Measurements from ENCODE around the gene STX12.
"Not testable (repeated sequence)": the region's sequence is repeated elsewhere in the genome, so short reads cannot be mapped to it uniquely, and the experiment has no call there.

STX12 gene

DNA sequence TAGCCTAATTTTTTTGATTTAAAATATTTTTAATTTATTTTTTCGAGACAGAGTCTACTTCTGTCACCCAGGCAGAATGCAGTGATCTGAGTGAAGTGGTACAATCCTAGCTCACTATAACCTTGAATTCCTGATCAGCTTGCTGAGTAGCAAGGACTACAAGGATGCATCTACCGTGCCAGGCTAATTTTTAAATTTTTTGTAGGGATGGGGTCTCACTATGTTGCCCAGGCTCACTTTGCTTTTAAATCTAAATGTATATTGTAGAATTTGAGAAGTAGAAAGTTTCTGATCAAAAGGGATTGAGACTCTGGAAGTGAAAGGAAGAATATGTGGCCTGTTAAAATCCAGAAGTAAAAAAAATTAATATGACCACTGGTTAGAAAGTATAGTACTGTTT lies 1.6 kb downstream of the STX12 start:
- no peak for DNase-seq

DNA sequence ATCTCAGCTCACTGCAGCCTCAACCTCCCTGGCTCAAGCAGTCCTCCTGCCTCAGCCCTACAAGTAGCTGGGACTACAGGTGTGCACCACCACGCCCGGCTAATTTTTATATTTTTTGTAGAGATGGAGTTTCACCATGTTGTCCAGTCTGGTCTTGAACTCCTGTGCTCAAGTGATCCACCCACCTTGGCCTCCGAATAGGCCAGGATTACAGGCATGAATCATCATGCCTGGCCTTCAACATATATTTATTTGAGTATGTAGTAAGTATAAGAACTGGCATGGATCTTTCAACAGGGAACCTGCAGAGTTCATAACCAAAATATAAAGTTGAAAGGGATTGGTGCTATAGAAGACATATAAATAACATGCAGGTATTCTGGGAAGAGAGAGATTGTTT lies 2.3 kb downstream of the STX12 start:
- DNase-seq, result not testable (repeated sequence)

GRCh38 chr1:27776276-27776675 lies 3.3 kb downstream of the STX12 start:
- DNase-seq, result not testable (repeated sequence)

GRCh38 chr1:27778056-27778455 lies 5.0 kb downstream of the STX12 start:
- DNase-seq, result peak in 17 of 56 donors; percentile 0 to 55 (median 17)

- DNase-seq, result no peak
These were observed 6.1 kb downstream of the STX12 start for GRCh38 chr1:27779122-27779521.

DNA sequence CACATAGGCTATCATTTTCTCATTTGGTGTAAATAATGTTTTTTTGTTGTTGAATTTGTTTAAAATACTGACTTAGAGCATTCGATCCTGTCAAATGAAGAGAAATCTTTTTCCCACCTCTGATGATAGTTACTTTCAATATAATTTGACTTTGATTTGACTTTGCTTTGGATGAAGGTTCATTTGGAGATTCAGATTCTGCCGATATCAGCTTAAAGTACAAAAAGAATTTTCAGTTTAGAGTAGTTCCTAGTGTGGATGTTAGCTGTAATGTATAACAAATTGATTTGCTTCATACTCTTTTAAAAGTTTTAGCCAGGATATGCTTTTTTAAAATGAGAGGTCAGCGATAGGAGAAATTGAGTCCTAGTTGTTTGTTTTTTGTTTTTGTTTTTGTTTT lies 9.9 kb downstream of the STX12 start:
- DNase-seq, result no peak

GRCh38 chr1:27784700-27785099 lies 11.7 kb downstream of the STX12 start:
- DNase-seq, result no peak

- no peak for DNase-seq
These were observed 12.9 kb downstream of the STX12 start for GRCh38 chr1:27785781-27786455.

DNA sequence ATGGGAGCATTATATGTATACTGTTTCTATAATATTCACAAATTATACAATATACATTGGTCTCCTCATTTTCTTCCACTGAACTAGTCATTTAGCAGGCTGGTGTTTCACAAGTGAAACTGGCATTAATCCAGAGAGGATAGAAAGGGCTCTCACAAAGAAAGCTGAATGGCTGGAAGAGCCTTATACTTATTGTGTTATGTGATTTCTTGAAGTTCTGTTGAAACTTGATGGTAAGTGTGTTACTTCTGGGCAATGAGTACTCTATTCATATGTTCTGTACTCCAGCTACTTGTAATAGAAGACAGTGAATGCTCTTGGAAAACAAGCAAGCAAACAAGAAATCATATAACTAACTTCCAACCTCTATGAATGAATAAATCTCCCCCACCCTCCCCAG lies 14.9 kb downstream of the STX12 start:
- DNase-seq, result no peak

- DNase-seq, result no peak
These were observed 16.6 kb downstream of the STX12 start for GRCh38 chr1:27789540-27790041.

DNA sequence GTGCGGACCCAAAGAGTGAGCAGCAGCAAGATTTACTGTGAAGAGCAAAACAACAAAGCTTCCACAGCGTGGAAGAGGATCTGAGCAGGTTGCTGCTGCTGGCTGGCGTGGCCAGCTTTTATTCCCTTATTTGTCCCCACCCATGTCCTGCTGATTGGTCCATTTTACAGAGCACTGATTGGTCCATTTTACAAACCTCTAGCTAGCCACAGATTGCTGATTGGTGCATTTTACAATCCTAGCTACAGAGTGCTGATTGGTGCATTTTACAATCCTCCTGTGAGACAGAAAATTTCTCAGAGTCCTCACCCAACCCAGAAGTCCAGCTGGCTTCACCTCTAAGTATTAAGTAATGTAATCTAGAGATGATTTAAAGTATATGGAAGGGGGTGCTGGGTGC lies 17.3 kb downstream of the STX12 start:
- not testable (repeated sequence) for DNase-seq

- DNase-seq, result no peak
These were observed 22.6 kb downstream of the STX12 start for GRCh38 chr1:27795601-27796000.

DNA sequence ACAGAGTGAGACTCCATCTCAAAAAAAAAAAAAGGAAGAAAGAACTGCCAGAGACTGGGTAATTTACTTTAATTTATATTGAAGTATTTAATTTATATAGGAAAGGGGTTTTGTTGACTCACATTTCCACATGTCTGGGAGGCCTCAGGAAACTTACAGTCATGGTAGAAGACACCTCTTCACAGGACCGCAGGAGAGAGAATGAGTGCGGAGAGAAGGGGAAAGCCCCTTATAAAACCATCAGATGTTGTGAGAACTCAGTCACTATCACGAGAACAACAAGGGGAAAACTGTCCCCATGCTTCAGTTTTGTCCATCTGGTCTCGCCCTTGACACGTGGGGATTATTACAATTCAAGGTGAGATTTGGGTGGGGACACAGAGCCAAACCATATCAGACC lies 31.8 kb downstream of the STX12 start:
- DNase-seq, result no peak

DNA sequence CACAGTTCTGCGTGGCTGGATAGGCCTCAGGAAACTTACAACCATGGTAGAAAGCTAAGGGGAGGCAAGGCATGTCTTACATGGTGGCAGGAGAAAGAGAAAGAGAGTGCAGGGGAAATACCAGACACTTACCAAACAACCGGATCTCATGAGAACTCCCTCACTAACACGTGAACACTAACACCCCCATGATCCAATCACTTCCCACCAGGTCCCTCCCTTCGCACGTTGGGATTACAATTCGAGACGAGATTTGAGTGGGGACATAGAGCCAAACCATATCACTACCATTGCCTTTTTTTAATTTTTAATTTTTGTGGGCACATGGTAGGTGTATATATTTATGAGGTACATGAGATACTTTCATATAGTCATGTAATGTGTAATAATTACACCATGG lies 33.7 kb downstream of the STX12 start:
- DNase-seq, result no peak

DNA sequence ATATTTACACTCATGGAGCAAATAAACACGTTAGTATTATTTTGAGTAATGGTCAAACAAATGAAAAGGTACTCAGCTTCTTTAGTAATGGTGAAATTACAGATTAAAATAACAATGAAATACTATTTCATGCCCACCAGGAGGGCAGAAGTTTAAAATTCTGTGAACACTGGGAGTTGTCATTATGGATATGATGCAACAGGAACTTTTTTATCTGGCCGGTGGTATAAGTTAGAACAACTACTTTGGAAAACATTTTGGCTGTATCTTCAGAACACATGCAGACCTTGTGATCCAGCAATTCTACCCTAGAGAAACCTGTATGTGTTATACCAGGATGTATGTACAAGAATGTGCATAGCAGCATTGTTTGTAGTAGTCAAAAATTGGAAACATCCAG lies 34.4 kb downstream of the STX12 start:
- DNase-seq, result no peak

DNA sequence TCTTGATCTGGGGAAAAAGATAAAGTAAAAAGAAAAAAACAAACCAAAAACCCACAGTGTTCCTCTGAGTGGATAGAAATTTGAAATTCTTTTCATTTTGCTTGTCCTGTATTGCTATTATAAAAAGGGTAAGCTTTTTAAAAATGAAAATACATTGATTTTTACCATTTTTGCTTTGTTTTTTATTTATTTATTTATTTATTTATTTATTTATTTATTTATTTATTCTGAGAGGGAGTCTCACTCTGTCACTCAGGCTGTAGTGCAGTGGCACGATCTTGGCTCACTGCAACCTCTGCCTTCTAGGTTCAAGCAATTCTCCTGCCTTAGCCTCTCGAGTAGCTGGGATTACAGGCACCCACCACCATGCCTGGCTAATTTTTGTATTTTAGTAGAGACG lies 35.1 kb downstream of the STX12 start:
- not testable (repeated sequence) for DNase-seq

DNA sequence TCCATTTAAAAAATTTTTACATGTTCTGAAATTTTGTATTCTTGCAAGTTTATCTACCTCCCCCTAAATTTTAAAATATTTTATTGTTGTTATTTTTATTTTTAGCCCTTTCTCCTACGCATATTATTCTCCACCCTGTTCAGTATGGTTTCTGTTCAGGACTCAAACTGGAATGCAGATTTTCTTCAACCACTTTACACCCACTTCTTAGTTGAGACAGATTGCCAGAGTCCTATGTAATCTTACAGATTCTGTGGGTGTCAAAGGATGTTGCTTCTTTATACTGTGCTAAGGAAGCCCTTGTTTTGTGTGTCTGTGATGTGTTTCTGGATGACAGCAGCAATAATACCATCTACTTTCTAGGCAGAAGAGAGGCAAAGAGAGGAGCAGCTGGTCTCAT lies 36.9 kb downstream of the STX12 start:
- no peak for DNase-seq

DNA sequence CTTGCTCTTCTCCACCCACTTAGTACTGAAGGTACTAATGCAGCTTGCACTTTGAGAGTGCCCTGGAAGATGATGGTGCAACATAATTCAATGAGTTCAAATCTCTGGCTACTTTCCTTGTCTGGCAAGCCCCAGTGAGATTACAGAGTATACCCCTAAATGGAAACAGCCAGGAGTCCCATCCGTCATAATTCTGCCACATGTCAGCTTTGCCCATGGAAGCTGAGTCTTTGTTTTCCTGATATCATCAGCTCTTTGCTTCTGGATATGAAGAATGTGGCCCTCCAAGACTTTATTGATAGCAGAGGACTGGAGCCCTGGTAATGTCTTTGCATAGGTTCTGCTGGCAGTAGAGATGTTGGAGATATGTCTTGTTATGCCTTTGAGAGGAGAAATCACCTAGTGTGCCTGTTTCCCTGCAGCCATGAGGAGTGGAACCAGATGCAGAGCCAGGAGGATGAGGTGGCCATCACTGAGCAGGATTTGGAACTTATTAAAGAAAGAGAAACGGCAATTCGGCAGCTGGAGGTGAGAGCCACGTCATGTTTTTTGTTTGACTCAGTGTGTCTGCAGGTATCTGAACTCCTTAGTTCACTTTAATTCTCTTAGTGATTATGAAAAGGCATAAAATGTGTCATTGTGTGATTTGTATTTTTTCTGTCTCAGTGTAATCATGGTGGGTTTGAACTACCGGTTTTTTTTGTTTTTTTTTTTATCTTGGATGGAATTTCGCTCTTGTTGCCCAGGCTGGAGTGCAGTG lies 38.9 kb downstream of the STX12 start:
- no peak for DNase-seq

GRCh38 chr1:27816921-27817630 lies 44.1 kb downstream of the STX12 start:
- no peak for DNase-seq

- DNase-seq, result no peak
These were observed 48.8 kb downstream of the STX12 start for GRCh38 chr1:27821761-27822315.

DNA sequence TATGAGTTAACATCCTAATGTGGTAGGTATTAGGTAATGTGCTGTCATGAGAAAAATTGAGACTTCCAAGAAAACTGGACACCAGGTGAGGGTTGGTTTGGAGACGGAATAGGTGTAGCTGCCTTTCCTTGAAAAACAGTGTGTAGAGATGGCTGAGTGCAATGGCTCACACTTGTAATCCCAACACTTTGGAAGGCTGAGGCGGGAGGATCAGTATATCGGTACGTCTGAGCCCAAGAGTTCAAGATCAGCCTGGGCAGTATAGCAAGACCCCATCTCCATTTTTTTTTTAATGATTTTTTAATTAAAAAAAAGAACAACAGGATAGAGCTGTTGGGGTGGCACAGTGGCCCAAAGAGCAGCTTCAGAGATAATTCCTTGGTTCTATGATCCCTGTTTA lies 50.8 kb downstream of the STX12 start:
- DNase-seq, result no peak

DNA sequence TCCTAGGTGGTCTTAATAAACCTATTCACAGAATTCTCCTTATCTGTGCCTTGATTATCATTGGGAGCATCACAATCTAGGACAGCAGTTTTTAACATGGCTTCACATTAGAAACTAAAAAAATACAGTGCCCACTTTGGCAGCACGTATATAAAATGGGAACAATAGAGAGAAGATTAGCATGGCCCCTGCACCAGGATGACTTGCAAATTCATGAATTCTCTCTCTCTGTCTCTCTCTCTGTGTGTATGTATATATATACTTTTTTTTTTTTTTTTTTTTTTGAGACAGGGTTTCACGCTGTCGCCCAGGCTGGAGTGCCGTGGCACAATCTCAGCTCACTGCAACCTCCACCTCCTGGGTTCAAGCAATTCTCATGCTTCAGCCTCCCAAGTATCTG lies 51.4 kb downstream of the STX12 start:
- no peak for DNase-seq

Measured in nucleus accumbens (tissue), 56 donors.